ENCODE measurements around the gene SESN1.
A peak's percentile ranks its signal among the peaks of the same experiment; 100 is the strongest.
"Not testable (repeated sequence)": the region's sequence is repeated elsewhere in the genome, so short reads cannot be mapped to it uniquely, and the experiment has no call there.

Gene SESN1

GRCh38 chr6:109094416-109095035, at the start of gene SESN1:
Gene SESN1, minus strand, starts transcription at chr6:109094846. Its CDS starts 773 bp downstream, at chr6:109094073.
- peak; percentile 98 for DNase-seq

GRCh38 chr6:109143191-109143590, 48.5 kb upstream of the SESN1 start:
- no peak for DNase-seq

GRCh38 chr6:109142067-109142466, 47.4 kb upstream of the SESN1 start:
- DNase-seq = not testable (repeated sequence)

GRCh38 chr6:109139109-109139508, 44.5 kb upstream of the SESN1 start:
- DNase-seq = no peak

- not testable (repeated sequence) for DNase-seq
Observed at GRCh38 chr6:109136530-109136929, 41.9 kb upstream of the SESN1 start.

- not testable (repeated sequence) for DNase-seq
Observed at GRCh38 chr6:109136039-109136438, 41.4 kb upstream of the SESN1 start.

GRCh38 chr6:109135600-109135999, 41.0 kb upstream of the SESN1 start:
- not testable (repeated sequence) for DNase-seq

- DNase-seq = no peak
Observed at GRCh38 chr6:109130065-109130464, 35.4 kb upstream of the SESN1 start.

GRCh38 chr6:109125504-109125903, 30.9 kb upstream of the SESN1 start:
- DNase-seq = no peak

GRCh38 chr6:109124219-109124618, 29.6 kb upstream of the SESN1 start:
- DNase-seq = no peak

- DNase-seq = no peak
Observed at GRCh38 chr6:109121411-109121810, 26.8 kb upstream of the SESN1 start.

GRCh38 chr6:109118871-109119354, 24.3 kb upstream of the SESN1 start:
- no peak for DNase-seq

- no peak for DNase-seq
Observed at GRCh38 chr6:109118337-109118736, 23.7 kb upstream of the SESN1 start.

- DNase-seq = peak; percentile 10
Observed at GRCh38 chr6:109117346-109118035, 22.8 kb upstream of the SESN1 start.

GRCh38 chr6:109112663-109113062, 18.0 kb upstream of the SESN1 start:
- not testable (repeated sequence) for DNase-seq

- DNase-seq = not testable (repeated sequence)
Observed at GRCh38 chr6:109109663-109110062, 15.0 kb upstream of the SESN1 start.

GRCh38 chr6:109105681-109106080, 11.0 kb upstream of the SESN1 start:
- DNase-seq = no peak

- DNase-seq = no peak
Observed at GRCh38 chr6:109104512-109104911, 9.9 kb upstream of the SESN1 start.

- no peak for DNase-seq
Observed at GRCh38 chr6:109103942-109104341, 9.3 kb upstream of the SESN1 start.

GRCh38 chr6:109102762-109103161, 8.1 kb upstream of the SESN1 start:
- no peak for DNase-seq

- no peak for DNase-seq
Observed at GRCh38 chr6:109097661-109098060, 3.0 kb upstream of the SESN1 start.

- no peak for DNase-seq
Observed at GRCh38 chr6:109096208-109096607, 1.6 kb upstream of the SESN1 start.

GRCh38 chr6:109095835-109096084, 1.1 kb upstream of the SESN1 start:
- no peak for DNase-seq

GRCh38 chr6:109095036-109095834, 589 bp upstream of the SESN1 start, which contains the start of gene CEP57L1:
Gene CEP57L1, plus strand, starts transcription at chr6:109095507. Its CDS starts 49,715 bp downstream, at chr6:109145222.
- DNase-seq = peak; percentile 94
